ENCODE results near the gene TAF5. TPM values are rescaled to one million over a fixed set of nuclear protein-coding genes. Genes with fewer than 3 reads are reported as not detected.
"Not testable (repeated sequence)": the region's sequence is repeated elsewhere in the genome, so short reads cannot be mapped to it uniquely, and the experiment has no call there.

TAF5 gene
- total and polyA plus RNA-seq, 2 donors (not counting 3 experiments of a cell fraction or from before 2014, with no cell fraction given) = 2.4 to 5.8 TPM

DNA sequence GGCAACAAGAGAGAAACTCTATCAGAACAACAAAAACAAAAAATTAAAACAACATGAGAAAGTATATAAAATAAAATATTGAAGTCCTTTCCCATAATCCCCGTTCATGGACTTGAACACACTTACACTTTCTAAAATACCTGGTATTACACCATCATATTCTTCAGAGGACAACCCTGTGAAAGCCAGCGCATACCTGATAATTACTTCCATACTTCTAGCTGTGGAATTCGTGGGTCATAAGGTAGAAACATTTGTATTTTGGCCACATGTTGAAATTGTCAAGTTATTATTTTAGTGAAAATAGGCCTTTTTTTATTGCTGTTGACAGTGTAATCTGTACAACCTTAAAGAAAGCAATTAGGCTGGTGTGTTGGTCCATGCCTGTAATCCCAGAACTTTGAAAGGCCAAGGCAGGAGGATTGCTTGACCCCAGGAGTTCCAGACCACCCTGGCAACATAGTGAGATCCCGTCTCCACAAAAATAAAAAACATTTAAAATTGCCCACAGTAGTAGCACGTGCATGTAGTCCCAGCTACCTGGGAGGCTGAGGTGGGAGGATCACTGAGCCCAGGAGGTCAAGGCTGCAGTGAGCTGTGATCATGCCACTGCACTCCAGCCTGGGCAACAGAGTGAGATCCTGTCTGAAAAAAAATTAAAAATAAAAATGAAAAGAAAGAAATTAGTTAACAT is 11.7 kb upstream of the TAF5 start:
- Histone ChIP-seq H3K79me2 (ENCODE audit: control insufficient read depth, insufficient read depth, low read length) (no peaks in the 10 kb centered on the region), H4K20me1 (replicated peaks; ENCODE audit: control insufficient read depth, extremely low read depth, insufficient read depth, low read length) (no peaks in the 10 kb centered on the region), H3K4me3 (replicated peaks in 1 of 3; ENCODE audit: insufficient read depth in 1 of 3, low read depth in 1 of 3, low read length in 3 of 3) (no peak overlapping the region), H3K9ac (replicated peaks; ENCODE audit: extremely low read depth, insufficient read depth, low read length) (no peak overlapping the region), H2AFZ (ENCODE audit: low read depth, low read length) (no peak overlapping the region), H3K4me1 (ENCODE audit: control insufficient read depth, extremely low read depth, insufficient read depth, low read length) (peaks cover 2% of the 10 kb centered on the region), H3K27me3 (ENCODE audit: control insufficient read depth in 2 of 2, insufficient read depth in 2 of 2, low read length in 2 of 2) (no peaks in the 10 kb centered on the region), H3K9me3 (replicated peaks; ENCODE audit: control insufficient read depth, insufficient read depth, low read length) (no peaks in the 10 kb centered on the region), H3K9me1 (replicated peaks; ENCODE audit: control insufficient read depth, extremely low read depth, insufficient read depth, low read length) (no peaks in the 10 kb centered on the region), H3K36me3 (ENCODE audit: control insufficient read depth in 2 of 2, extremely low read depth in 1 of 2, insufficient read depth in 2 of 2, low read length in 2 of 2) (no peaks in the 10 kb centered on the region), H3K4me2 (ENCODE audit: insufficient read depth, low read length) (no peak overlapping the region), H3K27ac (ENCODE audit: insufficient read depth, low read depth, low read length) (no peak overlapping the region)
- no peak for FAIRE-seq
- ChIA-PET CTCF (no interaction called here), POLR2A (no interaction called here)
- TF ChIP-seq, protein P1, sequence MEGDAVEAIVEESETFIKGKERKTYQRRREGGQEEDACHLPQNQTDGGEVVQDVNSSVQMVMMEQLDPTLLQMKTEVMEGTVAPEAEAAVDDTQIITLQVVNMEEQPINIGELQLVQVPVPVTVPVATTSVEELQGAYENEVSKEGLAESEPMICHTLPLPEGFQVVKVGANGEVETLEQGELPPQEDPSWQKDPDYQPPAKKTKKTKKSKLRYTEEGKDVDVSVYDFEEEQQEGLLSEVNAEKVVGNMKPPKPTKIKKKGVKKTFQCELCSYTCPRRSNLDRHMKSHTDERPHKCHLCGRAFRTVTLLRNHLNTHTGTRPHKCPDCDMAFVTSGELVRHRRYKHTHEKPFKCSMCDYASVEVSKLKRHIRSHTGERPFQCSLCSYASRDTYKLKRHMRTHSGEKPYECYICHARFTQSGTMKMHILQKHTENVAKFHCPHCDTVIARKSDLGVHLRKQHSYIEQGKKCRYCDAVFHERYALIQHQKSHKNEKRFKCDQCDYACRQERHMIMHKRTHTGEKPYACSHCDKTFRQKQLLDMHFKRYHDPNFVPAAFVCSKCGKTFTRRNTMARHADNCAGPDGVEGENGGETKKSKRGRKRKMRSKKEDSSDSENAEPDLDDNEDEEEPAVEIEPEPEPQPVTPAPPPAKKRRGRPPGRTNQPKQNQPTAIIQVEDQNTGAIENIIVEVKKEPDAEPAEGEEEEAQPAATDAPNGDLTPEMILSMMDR (IDR thresholded peaks at IDR 0.05; ENCODE audit: extremely low read depth in 1 of 2, insufficient read depth in 1 of 2, low read depth in 1 of 2, low read length in 2 of 2) = no peak
- TF ChIP-seq GATA2 (IDR thresholded peaks at IDR 0.05; ENCODE audit: insufficient read depth, insufficient read length, low read depth, low read length) = no peak
- TF ChIP-seq POLR2A (IDR thresholded peaks at IDR 0.05; ENCODE audit: low read depth, low read length) = no peak
- TF ChIP-seq MYC (IDR thresholded peaks at IDR 0.05; ENCODE audit: low read depth, low read length) = no peak
- TF ChIP-seq, protein P2, sequence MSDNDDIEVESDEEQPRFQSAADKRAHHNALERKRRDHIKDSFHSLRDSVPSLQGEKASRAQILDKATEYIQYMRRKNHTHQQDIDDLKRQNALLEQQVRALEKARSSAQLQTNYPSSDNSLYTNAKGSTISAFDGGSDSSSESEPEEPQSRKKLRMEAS (IDR thresholded peaks at IDR 0.05; ENCODE audit: insufficient read depth, insufficient read length) = no peak
- TF ChIP-seq JUN (IDR thresholded peaks at IDR 0.05; ENCODE audit: borderline replicate concordance, insufficient read depth, insufficient read length, low read depth) = no peak
- dilution Hi-C loops (cut with MboI; ENCODE audit: extremely low pct_ligation_motif_present, low sequenced_read_pairs) = no loop called here
- no TSS peak for BruUV-seq (replicated peaks)
- intact Hi-C loops (cut with micrococcal nuclease) = no loop called here
- DNase-seq (ENCODE audit: low read depth, low spot score) = no peak

DNA sequence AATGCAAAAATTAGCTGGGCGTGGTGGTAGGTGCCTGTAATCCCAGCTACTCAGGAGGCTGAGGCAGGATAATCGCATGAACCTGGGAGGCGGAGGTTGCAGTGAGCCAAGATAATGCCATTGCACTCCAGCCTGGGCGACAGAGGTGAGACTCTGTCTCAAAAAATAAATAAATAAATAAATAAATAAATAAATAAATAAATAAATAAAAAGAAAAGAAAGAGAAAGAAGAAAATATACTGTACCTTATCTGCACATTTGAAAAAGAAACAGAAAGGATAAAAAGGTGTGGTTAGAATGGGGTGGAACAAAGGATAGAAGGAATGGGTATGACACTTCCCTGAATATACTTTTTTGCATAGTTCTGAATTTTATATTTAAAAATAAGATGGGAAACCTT is 8.3 kb upstream of the TAF5 start:
- H4K20me1 ChIP-seq (replicated peaks; ENCODE audit: control insufficient read depth, extremely low read depth, insufficient read depth, low read length); intact Hi-C loops (cut with micrococcal nuclease); H2AFZ ChIP-seq (ENCODE audit: low read depth, low read length); FAIRE-seq; H3K4me2 ChIP-seq (ENCODE audit: insufficient read depth, low read length); H3K9me3 ChIP-seq (replicated peaks; ENCODE audit: control insufficient read depth, insufficient read depth, low read length); H3K9ac ChIP-seq (replicated peaks; ENCODE audit: extremely low read depth, insufficient read depth, low read length); POLR2A ChIA-PET; H3K27me3 ChIP-seq (ENCODE audit: control insufficient read depth in 2 of 2, insufficient read depth in 2 of 2, low read length in 2 of 2); H3K9me1 ChIP-seq (replicated peaks; ENCODE audit: control insufficient read depth, extremely low read depth, insufficient read depth, low read length); H3K79me2 ChIP-seq (ENCODE audit: control insufficient read depth, insufficient read depth, low read length); H3K36me3 ChIP-seq (ENCODE audit: control insufficient read depth in 2 of 2, extremely low read depth in 1 of 2, insufficient read depth in 2 of 2, low read length in 2 of 2); H3K27ac ChIP-seq (ENCODE audit: insufficient read depth, low read depth, low read length); BruUV-seq (replicated peaks); DNase-seq (ENCODE audit: low read depth, low spot score); H3K4me3 ChIP-seq (replicated peaks in 1 of 3; ENCODE audit: insufficient read depth in 1 of 3, low read depth in 1 of 3, low read length in 3 of 3); dilution Hi-C loops (cut with MboI; ENCODE audit: extremely low pct_ligation_motif_present, low sequenced_read_pairs); H3K4me1 ChIP-seq (ENCODE audit: control insufficient read depth, extremely low read depth, insufficient read depth, low read length): not testable (repeated sequence)
- CTCF ChIA-PET = interaction anchor here (1.1 kb wide), 1 partner anchor 9 kb away, joined by 3 read pairs; the partner anchor contains the start of gene PCGF6

DNA sequence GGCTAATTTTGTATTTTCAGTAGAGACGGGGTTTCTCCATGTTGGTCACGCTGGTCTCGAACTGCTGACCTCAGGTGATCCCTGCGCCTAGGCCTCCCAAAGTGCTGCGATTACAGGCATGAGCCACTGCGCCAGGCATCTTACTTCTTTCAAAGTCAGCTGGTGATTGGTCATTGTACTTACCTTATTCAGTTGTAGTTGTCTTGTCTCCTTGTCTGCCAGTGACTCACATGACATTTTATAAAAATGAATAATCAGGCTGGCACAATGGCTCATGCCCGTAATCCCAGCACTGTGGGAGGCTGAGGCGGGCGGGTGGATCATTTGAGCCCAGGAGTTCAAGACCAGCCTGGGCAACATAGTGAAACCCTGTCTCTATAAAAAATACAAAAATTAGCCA is 7.0 kb upstream of the TAF5 start:
- BruUV-seq (replicated peaks) = not testable (repeated sequence)

More for the DNA sequence above, 7.0 kb upstream of the TAF5 start:
- H3K4me1 ChIP-seq (ENCODE audit: control insufficient read depth, extremely low read depth, insufficient read depth, low read length); H3K27me3 ChIP-seq (ENCODE audit: control insufficient read depth in 2 of 2, insufficient read depth in 2 of 2, low read length in 2 of 2); H3K4me3 ChIP-seq (replicated peaks in 1 of 3; ENCODE audit: insufficient read depth in 1 of 3, low read depth in 1 of 3, low read length in 3 of 3); H3K4me2 ChIP-seq (ENCODE audit: insufficient read depth, low read length); DNase-seq (ENCODE audit: low read depth, low spot score); H3K9me1 ChIP-seq (replicated peaks; ENCODE audit: control insufficient read depth, extremely low read depth, insufficient read depth, low read length); H3K79me2 ChIP-seq (ENCODE audit: control insufficient read depth, insufficient read depth, low read length); FAIRE-seq; intact Hi-C loops (cut with micrococcal nuclease); H3K9me3 ChIP-seq (replicated peaks; ENCODE audit: control insufficient read depth, insufficient read depth, low read length); CTCF ChIA-PET; H3K9ac ChIP-seq (replicated peaks; ENCODE audit: extremely low read depth, insufficient read depth, low read length); H4K20me1 ChIP-seq (replicated peaks; ENCODE audit: control insufficient read depth, extremely low read depth, insufficient read depth, low read length); dilution Hi-C loops (cut with MboI; ENCODE audit: extremely low pct_ligation_motif_present, low sequenced_read_pairs); H3K36me3 ChIP-seq (ENCODE audit: control insufficient read depth in 2 of 2, extremely low read depth in 1 of 2, insufficient read depth in 2 of 2, low read length in 2 of 2); H2AFZ ChIP-seq (ENCODE audit: low read depth, low read length); H3K27ac ChIP-seq (ENCODE audit: insufficient read depth, low read depth, low read length); POLR2A ChIA-PET: not testable (repeated sequence)
